MCF 10A (cell line): Measurements from ENCODE around the gene GATC. TPM values are rescaled to one million over a fixed set of nuclear protein-coding genes. Genes with fewer than 3 reads are reported as not detected.
"Not testable (repeated sequence)": the region's sequence is repeated elsewhere in the genome, so short reads cannot be mapped to it uniquely, and the experiment has no call there.

Source experiments
- BruUV-seq: library from RNA; stranded (reverse); fragments of 400-500 nt; replicated peaks from 2 replicates; lab custom pipeline; 2021; lab: Mats Ljungman, UMichigan
- CTCF ChIA-PET: fragments of 300-600 bp; sonication (Branson Sonifier 250); formaldehyde crosslinking; extraction: SDS; loops from one replicate; lab custom pipeline; 2021; ENCODE audit warnings: antibody characterized with exemption, inconsistent platforms; lab: Yijun Ruan, JAX
- POLR2A ChIA-PET: fragments of 300-600, 350-650 bp; sonication (Branson Sonifier 250); formaldehyde crosslinking; extraction: SDS; loops from one replicate; lab custom pipeline; 2020; ENCODE audit warnings: antibody characterized with exemption, inconsistent platforms; lab: Yijun Ruan, JAX
- DNase-seq: peaks from one replicate; pipeline ENCODE4 v3.0.0-alpha.2; 2018; ENCODE audit not compliant: unreplicated experiment
- H3K27ac Mint-ChIP-seq: one replicate; pipeline ENCODE4 v1.8.0; 2022; ENCODE audit warnings: mild to moderate bottlenecking, low read depth, mixed read lengths; ENCODE audit not compliant: unreplicated experiment
- H3K27me3 Mint-ChIP-seq: one replicate; pipeline ENCODE4 v1.8.0; 2022; ENCODE audit warnings: mixed read lengths; ENCODE audit not compliant: insufficient read depth, unreplicated experiment
- H3K36me3 Mint-ChIP-seq: one replicate; pipeline ENCODE4 v1.8.0; 2022; ENCODE audit warnings: mild to moderate bottlenecking, moderate library complexity, mixed read lengths; ENCODE audit not compliant: insufficient read depth, unreplicated experiment
- H3K4me1 Mint-ChIP-seq: one replicate; pipeline ENCODE4 v1.8.0; 2022; ENCODE audit warnings: mixed read lengths; ENCODE audit not compliant: insufficient read depth, unreplicated experiment
- H3K4me3 Mint-ChIP-seq: one replicate; pipeline ENCODE4 v1.8.0; 2022; ENCODE audit warnings: mild to moderate bottlenecking, moderate library complexity, mixed read lengths; ENCODE audit not compliant: unreplicated experiment
- H3K9me3 Mint-ChIP-seq: one replicate; pipeline ENCODE4 v1.8.0; 2022; ENCODE audit warnings: mixed read lengths; ENCODE audit not compliant: unreplicated experiment
- CTCF ChIP-seq: fragments of 200-600 bp; IDR thresholded peaks from one replicate; pipeline ENCODE4 v1.8.0; 2022; ENCODE audit warnings: antibody characterized with exemption, mild to moderate bottlenecking; ENCODE audit not compliant: unreplicated experiment
- intact Hi-C: fragments of 100-400 bp; cut with micrococcal nuclease; formaldehyde crosslinking; loops from 2 replicates; pipeline ENCODE4 v1.14.1; 2022
- total RNA-seq: library from RNA; stranded (reverse); gene quantifications from 2 replicates; pipeline ENCODE4 v1.2.3, GENCODE V29; 2022

GATC gene
- total RNA-seq, 1 experiment from 2014 or later: 32.1 TPM

GRCh38 chr12:120485961-120486881, 40.0 kb downstream of the GATC start:
- intact Hi-C loops: no loop called here
- ChIA-PET POLR2A (interaction anchor here (1.1 kb wide), 2 partner anchors 11 to 14 kb away, joined by 3 to 4 read pairs; no protein-coding TSS in a partner anchor), CTCF (interaction anchor here (0.6 kb wide), 1 partner anchor 96 kb away, joined by 3 read pairs; no protein-coding TSS in a partner anchor)
- Mint-ChIP-seq H3K36me3 (peaks cover 14% of the 10 kb centered on the region), H3K4me3 (no peak overlapping the region), H3K9me3 (no peaks in the 10 kb centered on the region), H3K27me3 (no peaks in the 10 kb centered on the region), H3K4me1 (no peaks in the 10 kb centered on the region), H3K27ac (no peak overlapping the region)
- DNase-seq: no peak
- no peak for TF ChIP-seq CTCF
- no TSS peak for BruUV-seq

GRCh38 chr12:120487552-120487951, 41.3 kb downstream of the GATC start:
- BruUV-seq, H3K9me3 Mint-ChIP-seq, intact Hi-C loops, H3K27ac Mint-ChIP-seq, POLR2A ChIA-PET, H3K4me1 Mint-ChIP-seq, CTCF ChIA-PET, H3K27me3 Mint-ChIP-seq, H3K4me3 Mint-ChIP-seq, DNase-seq: not testable (repeated sequence)
- H3K36me3 Mint-ChIP-seq: peaks cover 21% of the 10 kb centered on the region

GRCh38 chr12:120488057-120488640, 41.9 kb downstream of the GATC start:
- Mint-ChIP-seq H3K36me3 (peaks cover 21% of the 10 kb centered on the region), H3K27ac (no peak overlapping the region), H3K27me3 (no peaks in the 10 kb centered on the region), H3K4me3 (no peak overlapping the region), H3K4me1 (no peaks in the 10 kb centered on the region), H3K9me3 (no peaks in the 10 kb centered on the region)
- ChIA-PET POLR2A (no interaction called here), CTCF (no interaction called here)
- intact Hi-C loops: no loop called here
- no TSS peak for BruUV-seq
- TF ChIP-seq CTCF: no peak
- DNase-seq: no peak

- no TSS peak for BruUV-seq
- Mint-ChIP-seq H3K36me3 (peaks cover 21% of the 10 kb centered on the region), H3K4me1 (no peaks in the 10 kb centered on the region), H3K27ac (no peak overlapping the region), H3K27me3 (no peaks in the 10 kb centered on the region), H3K4me3 (no peak overlapping the region), H3K9me3 (no peaks in the 10 kb centered on the region)
- CTCF ChIA-PET: interaction anchor here (0.7 kb wide), 2 partner anchors 19 to 1912 kb away, joined by 3 to 5 read pairs; partner anchors contain the start of gene SRSF9
- TF ChIP-seq CTCF: no peak
- DNase-seq: no peak
- POLR2A ChIA-PET: interaction anchor here (0.7 kb wide), 1 partner anchor 1377 kb away, joined by 3 read pairs; no protein-coding TSS in a partner anchor
- intact Hi-C loops: no loop called here
Measured at GRCh38 chr12:120489018-120489417, 42.8 kb downstream of the GATC start.
